ENCODE measurements around the gene GGACT.

- no peak for TF ChIP-seq SUZ12 (IDR thresholded peaks at IDR 0.05)
- TF ChIP-seq SP1 (IDR thresholded peaks at IDR 0.05), result no peak
- TF ChIP-seq PKNOX1 (IDR thresholded peaks at IDR 0.05), result no peak
- no peak for TF ChIP-seq CTBP1 (IDR thresholded peaks at IDR 0.05; ENCODE audit: borderline replicate concordance)
- TF ChIP-seq TARDBP (IDR thresholded peaks at IDR 0.05), result no peak
Observed at GRCh38 chr13:100527644-100528043, 60.9 kb downstream of the GGACT start.
